Adrenal gland (tissue), 5 donors: Measurements from ENCODE around the gene SIK1.

Experiments used
- CTCF ChIP-seq, 6 experiments: fragments of 450-650 bp in 4 of 6; fragments of 200-600 bp in 2 of 6; sonication (generic) in 1 of 6; IDR thresholded peaks; 1 replicate in 5 of 6; 2 replicates in 1 of 6; pipeline versions ENCODE4 v1.5.1 to v1.8.0; 2016 to 2021; ENCODE audit warnings: antibody characterized with exemption in 6 of 6, mild to moderate bottlenecking in 2 of 6, moderate library complexity in 1 of 6
- POLR2A ChIP-seq, 2 donors: fragments of 450-650 bp; IDR thresholded peaks; one replicate each; pipeline ENCODE4 v1.6.1; 2017; ENCODE audit warnings: antibody characterized with exemption in 2 of 2, mild to moderate bottlenecking in 2 of 2, moderate library complexity in 1 of 2
- donor health status: DM: no; HTN: no; CAD: no.

DNA sequence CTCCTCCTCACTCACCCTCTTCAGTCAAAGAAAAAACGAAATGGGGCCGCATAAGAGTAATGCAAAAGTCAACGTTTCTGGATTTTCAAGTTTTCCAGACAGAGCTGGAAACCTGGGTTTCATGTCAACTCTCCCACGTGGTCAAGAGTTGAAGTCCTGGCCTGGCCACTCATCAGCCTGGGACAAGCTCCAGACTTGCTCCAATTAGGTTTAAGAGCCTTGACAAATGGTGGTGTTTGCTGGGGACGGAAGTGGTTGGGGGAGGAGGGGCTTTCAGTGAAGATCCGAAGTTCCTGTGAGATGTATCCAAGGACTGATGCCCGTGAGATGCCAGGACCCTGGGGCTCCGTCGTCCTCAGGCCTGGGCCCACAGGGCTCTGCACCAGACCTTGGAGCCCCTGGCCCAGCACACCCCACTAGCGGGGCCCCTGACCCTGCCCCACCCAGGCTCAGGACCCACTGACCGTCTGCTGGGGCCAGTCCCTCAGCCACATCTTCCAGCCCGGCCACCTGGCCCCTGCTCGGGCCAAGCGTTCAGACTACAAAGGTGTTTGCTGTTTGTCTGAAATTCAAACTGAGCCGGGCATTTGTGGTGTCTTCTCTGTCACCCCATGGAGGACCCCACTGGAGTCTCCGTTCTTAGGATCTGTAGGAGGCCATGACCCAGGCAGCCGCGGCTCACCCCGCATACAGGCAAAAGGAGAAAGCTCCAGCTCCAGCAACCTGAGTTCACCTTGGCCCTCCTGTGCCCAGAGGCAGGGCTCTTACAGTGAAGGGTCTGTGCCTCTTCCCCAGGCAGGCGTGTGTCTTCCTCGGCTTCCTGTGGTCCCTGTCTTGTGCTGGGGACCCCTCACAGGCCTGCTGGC lies 53.3 kb downstream of the SIK1 start:
- no peak for TF ChIP-seq CTCF (IDR thresholded peaks at IDR 0.05)
- no peak for TF ChIP-seq POLR2A (IDR thresholded peaks at IDR 0.05)
